Measurements from ENCODE around the gene UCK2. TPM values are rescaled to one million over a fixed set of nuclear protein-coding genes. Genes with fewer than 3 reads are reported as not detected.

Gene UCK2
- total RNA-seq, 1 donor, result 97.6 TPM

- no peak overlapping the region for H3K4me3 ChIP-seq (ENCODE audit: low read depth, low read length)
- TF ChIP-seq CTCF (IDR thresholded peaks at IDR 0.05; ENCODE audit: insufficient read depth, low read depth, low read length), result no peak
- no peak for DNase-seq (ENCODE audit: low read depth)
Observed at GRCh38 chr1:165845569-165845968, 18.2 kb downstream of the UCK2 start.

GRCh38 chr1:165845992-165846748, 18.8 kb downstream of the UCK2 start:
- no peak for DNase-seq (ENCODE audit: low read depth)
- no peak for TF ChIP-seq CTCF (IDR thresholded peaks at IDR 0.05; ENCODE audit: insufficient read depth, low read depth, low read length)
- H3K4me3 ChIP-seq (ENCODE audit: low read depth, low read length), result no peak overlapping the region

- H3K4me3 ChIP-seq (ENCODE audit: low read depth, low read length), result no peak overlapping the region
- peak; percentile 50 for DNase-seq (ENCODE audit: low read depth)
- TF ChIP-seq CTCF (IDR thresholded peaks at IDR 0.05; ENCODE audit: insufficient read depth, low read depth, low read length), result no peak
Observed at GRCh38 chr1:165847486-165847885, 20.1 kb downstream of the UCK2 start.

- no peak overlapping the region for H3K4me3 ChIP-seq (ENCODE audit: low read depth, low read length)
- TF ChIP-seq CTCF (IDR thresholded peaks at IDR 0.05; ENCODE audit: insufficient read depth, low read depth, low read length), result no peak
- DNase-seq (ENCODE audit: low read depth), result no peak
Observed at GRCh38 chr1:165849353-165850133, 22.1 kb downstream of the UCK2 start.

GRCh38 chr1:165851034-165851658, 23.7 kb downstream of the UCK2 start:
- H3K4me3 ChIP-seq (ENCODE audit: low read depth, low read length), result no peak overlapping the region
- DNase-seq (ENCODE audit: low read depth), result peak; percentile 59
- no peak for TF ChIP-seq CTCF (IDR thresholded peaks at IDR 0.05; ENCODE audit: insufficient read depth, low read depth, low read length)

GRCh38 chr1:165852871-165853270, 25.5 kb downstream of the UCK2 start:
- TF ChIP-seq CTCF (IDR thresholded peaks at IDR 0.05; ENCODE audit: insufficient read depth, low read depth, low read length), result no peak
- no peak for DNase-seq (ENCODE audit: low read depth)
- no peak overlapping the region for H3K4me3 ChIP-seq (ENCODE audit: low read depth, low read length)

Data from fibroblast of villous mesenchyme (primary cell).